Suprapubic skin (tissue), 4 donors: ENCODE measurements around the gene SH3PXD2B.

ENCODE experiments used
- CTCF ChIP-seq, 2 donors: fragments of 200-600 bp in 1 of 2; fragments of 450-650 bp in 1 of 2; sonication (generic) in 1 of 2; IDR thresholded peaks; one replicate each; pipeline ENCODE4 v1.5.1; 2016 to 2019; ENCODE audit warnings: antibody characterized with exemption in 2 of 2, mild to moderate bottlenecking in 1 of 2, moderate library complexity in 1 of 2
- EP300 ChIP-seq: sonication (generic); formaldehyde crosslinking; IDR thresholded peaks from one replicate; pipeline ENCODE4 v1.6.1; 2017; ENCODE audit warnings: antibody characterized with exemption
- POLR2A ChIP-seq, 2 donors: fragments of 450-650 bp; IDR thresholded peaks; one replicate each; pipeline ENCODE4 v1.6.1; 2017; ENCODE audit warnings: antibody characterized with exemption in 2 of 2, mild to moderate bottlenecking in 2 of 2, moderate library complexity in 2 of 2
- POLR2AphosphoS5 ChIP-seq, 3 donors: sonication (generic); formaldehyde crosslinking; IDR thresholded peaks; one replicate each; pipeline ENCODE4 v1.6.1; 2017; ENCODE audit warnings: antibody characterized with exemption in 3 of 3

GRCh38 chr5:172334196-172334595 is 120.1 kb downstream of the SH3PXD2B start:
- no peak for TF ChIP-seq POLR2A (IDR thresholded peaks at IDR 0.05)
- no peak for TF ChIP-seq CTCF (IDR thresholded peaks at IDR 0.05)
- no peak for TF ChIP-seq EP300
- no peak for TF ChIP-seq POLR2AphosphoS5 (IDR thresholded peaks at IDR 0.05)
